HG03354 (cell line): Measurements from ENCODE around the gene NLGN1.
A peak's percentile ranks its signal among the peaks of the same experiment; 100 is the strongest.
"Not testable (repeated sequence)": the region's sequence is repeated elsewhere in the genome, so short reads cannot be mapped to it uniquely, and the experiment has no call there.

Experiments used
- ATAC-seq: cut with Tn5 transposase; IDR thresholded peaks from one replicate; pipeline ENCODE4 v1.9.1; 2021; ENCODE audit warnings: mild to moderate bottlenecking; ENCODE audit not compliant: unreplicated experiment, poor library complexity, severe bottlenecking

NLGN1 gene

DNA sequence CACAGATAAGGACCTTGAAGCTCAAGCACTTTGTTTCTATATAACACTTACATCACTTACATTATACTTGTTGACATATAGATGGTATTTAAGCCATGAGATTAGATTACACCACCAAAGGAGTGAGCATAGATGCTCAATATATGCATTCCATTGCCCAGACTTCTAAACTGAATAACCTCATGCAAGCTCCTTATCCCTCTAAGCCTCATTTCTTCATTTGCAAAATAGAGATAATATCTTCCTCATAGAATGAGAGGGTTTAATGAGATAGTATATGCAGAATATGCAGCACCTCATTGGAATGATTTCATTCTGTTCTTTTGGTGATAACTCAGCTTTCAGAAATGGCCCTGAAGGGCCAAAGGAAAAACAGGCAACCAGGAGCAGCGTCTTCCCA is 18.5 kb downstream of the NLGN1 start:
- no peak for ATAC-seq

DNA sequence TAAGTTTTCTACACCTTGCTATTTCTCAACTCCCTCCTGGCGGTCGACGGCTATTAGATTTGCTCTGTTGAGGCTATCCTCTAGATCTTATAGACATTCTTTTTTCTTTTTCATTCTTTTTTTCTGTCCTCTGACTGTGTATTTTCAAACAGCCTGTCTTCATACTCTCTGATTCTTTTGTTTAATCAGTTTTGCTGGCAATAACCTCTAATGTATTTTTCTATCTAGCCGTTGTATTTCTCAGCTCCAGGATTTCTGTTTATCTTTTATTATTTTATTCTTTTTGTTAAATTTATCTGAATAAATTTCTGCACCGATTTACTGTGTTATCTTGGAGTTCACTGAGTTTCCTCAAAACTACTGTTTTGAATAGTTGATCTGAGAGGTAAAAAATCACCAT is 31.5 kb downstream of the NLGN1 start:
- ATAC-seq: no peak

DNA sequence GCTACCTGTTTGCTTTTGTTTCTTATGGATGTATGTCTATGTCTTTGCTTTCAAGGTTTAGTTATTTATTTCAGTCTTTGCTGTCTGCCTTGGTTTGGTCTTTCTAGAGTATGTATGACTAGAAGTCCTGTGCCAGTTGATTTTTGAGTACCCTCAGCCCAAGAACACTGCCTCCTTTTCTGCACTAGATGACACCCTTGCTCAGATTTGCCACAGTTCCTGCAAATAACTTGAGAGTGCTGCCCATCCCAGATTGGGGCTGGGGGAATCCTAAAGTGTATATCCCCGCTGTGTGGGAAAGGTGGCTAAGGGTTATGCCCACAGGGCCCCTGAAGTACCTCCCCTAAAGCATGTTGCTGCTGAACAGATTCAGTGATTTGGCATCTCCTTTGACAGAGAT is 32.0 kb downstream of the NLGN1 start:
- ATAC-seq: no peak

DNA sequence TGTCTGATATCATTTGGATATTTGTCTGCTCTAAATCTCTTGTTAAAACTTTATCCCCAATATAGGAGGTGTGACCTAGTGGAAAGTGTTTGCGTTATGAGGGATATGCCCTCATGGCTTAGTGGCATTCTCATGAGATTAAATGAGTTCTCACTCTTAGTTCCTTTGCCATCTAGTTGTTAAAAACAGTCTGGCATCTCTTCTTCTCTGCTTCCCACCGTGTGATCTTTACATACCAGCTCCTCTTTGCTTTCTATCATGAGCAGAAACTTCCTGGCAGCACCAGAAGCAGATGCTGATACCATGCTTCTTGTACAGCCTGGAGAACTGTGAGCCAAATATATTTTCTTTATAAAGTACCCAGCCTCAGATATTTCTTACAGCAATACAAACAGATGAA is 33.0 kb downstream of the NLGN1 start:
- ATAC-seq: no peak

- no peak for ATAC-seq
Observed at GRCh38 chr3:173439004-173439403, 41.5 kb downstream of the NLGN1 start.

DNA sequence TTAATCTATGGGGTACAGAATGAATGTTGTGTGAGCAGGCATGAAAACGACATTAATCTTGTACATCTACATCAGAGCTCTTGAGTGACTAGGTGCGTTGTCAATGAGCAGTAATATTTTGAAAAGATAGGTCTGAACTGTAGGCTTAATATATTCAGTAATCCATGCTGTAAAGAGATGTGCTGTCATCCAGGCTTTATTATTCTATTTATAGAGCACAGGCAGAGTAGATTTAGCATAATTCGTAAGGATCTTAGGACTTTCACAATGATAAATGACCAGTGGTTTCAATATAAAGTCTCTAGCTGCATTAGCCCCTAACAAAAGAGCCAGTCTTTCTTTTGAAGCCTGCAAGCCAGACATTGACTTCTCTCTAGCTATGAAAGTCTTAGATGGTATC is 43.0 kb downstream of the NLGN1 start:
- no peak for ATAC-seq

- ATAC-seq: not testable (repeated sequence)
Observed at GRCh38 chr3:173451561-173451960, 54.0 kb downstream of the NLGN1 start.

- ATAC-seq: no peak
Observed at GRCh38 chr3:173463250-173463649, 65.7 kb downstream of the NLGN1 start.

GRCh38 chr3:173465112-173465511 is 67.6 kb downstream of the NLGN1 start:
- no peak for ATAC-seq

- no peak for ATAC-seq
Observed at GRCh38 chr3:173465898-173466678, 68.5 kb downstream of the NLGN1 start.

GRCh38 chr3:173467501-173467900 is 70.0 kb downstream of the NLGN1 start:
- ATAC-seq: no peak

- ATAC-seq: no peak
Observed at GRCh38 chr3:173473237-173473636, 75.7 kb downstream of the NLGN1 start.

- ATAC-seq: no peak
Observed at GRCh38 chr3:173479301-173479700, 81.8 kb downstream of the NLGN1 start.

DNA sequence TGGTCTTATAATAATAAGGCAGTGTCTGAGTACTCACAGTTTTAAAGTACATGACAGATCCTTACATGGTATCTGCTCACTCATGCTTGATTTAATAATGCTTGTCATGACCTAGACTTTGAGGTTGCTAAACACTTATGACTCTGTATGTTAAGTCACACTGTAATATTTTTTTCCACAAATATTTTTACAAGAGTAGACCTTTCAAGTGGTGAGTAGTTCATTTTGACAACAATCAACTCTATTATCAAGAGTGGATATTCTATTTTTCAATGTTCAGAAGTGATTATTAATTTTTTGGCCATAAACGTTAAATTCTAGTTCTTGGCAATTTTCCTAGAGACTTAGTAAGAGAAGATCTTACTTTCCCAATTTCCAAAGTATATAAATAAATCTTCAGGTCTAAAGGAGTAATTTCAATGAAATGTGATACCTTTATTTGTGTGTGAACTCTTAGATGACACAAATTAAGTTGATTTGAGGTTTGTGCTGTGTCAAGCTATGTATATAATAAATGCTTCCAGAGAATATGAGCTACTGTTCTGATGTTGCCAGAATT is 104.5 kb downstream of the NLGN1 start:
- no peak for ATAC-seq

GRCh38 chr3:173502983-173503568 is 105.5 kb downstream of the NLGN1 start:
- ATAC-seq: no peak

DNA sequence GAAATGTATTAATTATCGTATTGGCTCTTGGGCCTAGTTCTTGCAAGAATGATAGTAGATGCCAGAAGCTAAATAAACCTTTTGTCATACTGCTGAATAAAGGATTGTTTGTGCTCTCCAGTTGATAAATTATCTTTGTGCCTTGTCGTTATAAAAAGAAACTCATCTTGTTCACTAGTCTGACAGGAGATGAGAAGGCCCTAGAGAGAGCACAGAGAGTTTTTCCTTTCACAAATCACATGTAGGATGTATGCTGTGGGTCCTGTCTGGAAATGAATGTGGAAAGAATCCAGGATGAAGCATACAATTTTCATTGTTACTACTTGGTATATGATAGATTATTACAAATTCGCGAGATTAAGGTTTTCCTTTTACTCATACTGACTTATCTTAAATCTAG is 113.0 kb downstream of the NLGN1 start:
- ATAC-seq: no peak

GRCh38 chr3:173513123-173513522 is 115.6 kb downstream of the NLGN1 start:
- ATAC-seq: no peak

DNA sequence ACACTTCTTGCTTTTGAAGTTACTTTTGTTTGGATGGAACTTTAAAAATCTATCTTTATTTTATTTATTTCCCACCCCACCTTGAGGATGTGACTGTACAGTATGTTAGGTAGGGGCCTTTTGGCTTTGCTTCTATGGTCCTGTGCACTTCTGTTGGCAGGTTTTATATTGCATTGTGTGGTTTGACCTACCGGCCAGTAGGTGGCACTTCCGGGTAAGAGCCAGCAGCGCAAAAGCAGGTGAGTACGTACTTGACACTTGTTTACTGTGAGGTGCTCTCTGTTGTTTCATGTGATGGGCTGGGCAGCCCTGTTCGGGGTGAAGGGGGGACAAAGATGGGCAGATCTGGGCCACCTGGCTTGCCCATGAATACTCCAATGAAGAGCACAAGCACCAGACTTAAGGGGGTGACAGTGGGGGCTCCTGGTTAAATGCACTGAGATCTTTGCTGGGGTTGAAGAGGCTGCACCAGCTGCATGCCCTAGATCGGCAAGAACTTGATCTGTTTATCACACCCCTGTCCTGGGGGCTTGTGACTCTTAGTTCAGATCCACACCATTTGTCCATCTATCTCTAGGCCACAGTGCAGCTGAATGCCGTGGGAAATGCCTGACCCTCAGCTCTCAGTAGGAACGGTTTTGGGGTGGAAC is 131.6 kb downstream of the NLGN1 start:
- peak; percentile 97 for ATAC-seq

DNA sequence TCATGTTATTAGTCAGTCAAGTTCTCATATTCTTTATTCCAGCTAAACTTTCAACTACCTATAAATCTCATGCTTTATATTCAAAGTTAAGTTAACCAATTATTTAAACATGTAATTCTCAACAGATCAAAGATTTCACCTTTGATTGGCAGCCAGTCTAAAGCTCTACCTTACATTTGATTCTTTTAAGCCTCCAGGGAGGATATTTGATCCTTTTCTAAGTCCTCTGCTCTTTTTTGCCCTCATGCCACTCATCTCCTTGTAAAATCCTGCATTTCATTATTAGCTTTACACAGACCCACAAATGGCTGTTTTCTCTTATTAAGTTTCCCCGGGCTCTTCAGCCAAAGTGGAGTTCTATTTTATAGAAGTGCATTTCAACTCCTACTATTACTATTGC is 134.1 kb downstream of the NLGN1 start:
- ATAC-seq: no peak

- ATAC-seq: peak; percentile 69
Observed at GRCh38 chr3:173538410-173538809, 140.9 kb downstream of the NLGN1 start.

GRCh38 chr3:173545590-173545989 is 148.0 kb downstream of the NLGN1 start:
- ATAC-seq: not testable (repeated sequence)
